Prostate gland (tissue), 2 donors: ENCODE measurements around the gene TMEM143. TPM values are rescaled to one million over a fixed set of nuclear protein-coding genes. Genes with fewer than 3 reads are reported as not detected.

Source experiments
- DNase-seq: peaks from one replicate; pipeline ENCODE4 v3.0.0-alpha.2; 2019; ENCODE audit warnings: low spot score
- H3K27ac ChIP-seq, 2 donors: fragments of 200-600 bp; sonication (generic); 2 replicates each; pipeline ENCODE4 v1.5.1; 2017 to 2019
- H3K27me3 ChIP-seq: fragments of 200-600 bp; sonication (generic); replicated peaks from 2 replicates; pipeline ENCODE4 v1.5.1; 2019; ENCODE audit not compliant: insufficient read depth
- H3K36me3 ChIP-seq, 2 donors: fragments of 200-600 bp; sonication (generic); 1 replicate in 1 of 2; 2 replicates in 1 of 2; pipeline versions ENCODE4 v1.5.1 to v1.8.1; 2017 to 2019
- H3K4me1 ChIP-seq: fragments of 200-600 bp; sonication (generic); replicated peaks from 2 replicates; pipeline ENCODE4 v1.5.1; 2019
- H3K4me3 ChIP-seq, 2 donors: fragments of 200-600 bp; sonication (generic); 2 replicates each; pipeline ENCODE4 v1.5.1; 2017 to 2019
- H3K9me3 ChIP-seq: fragments of 200-600 bp; sonication (generic); 2 replicates; pipeline ENCODE4 v1.5.1; 2017
- CTCF ChIP-seq, 4 experiments: fragments of 200-600 bp in 2 of 4; fragments of 450-650 bp in 2 of 4; sonication (generic) in 2 of 4; IDR thresholded peaks; 1 replicate in 3 of 4; 2 replicates in 1 of 4; pipeline ENCODE4 v1.5.1; 2016 to 2019; ENCODE audit warnings: antibody characterized with exemption in 4 of 4, mild to moderate bottlenecking in 2 of 4, moderate library complexity in 2 of 4
- POLR2A ChIP-seq: fragments of 450-650 bp; IDR thresholded peaks from one replicate; pipeline ENCODE4 v1.6.1; 2016; ENCODE audit warnings: antibody characterized with exemption, mild to moderate bottlenecking
- POLR2AphosphoS5 ChIP-seq: sonication (generic); formaldehyde crosslinking; IDR thresholded peaks from one replicate; pipeline ENCODE4 v1.6.1; 2017; ENCODE audit warnings: antibody characterized with exemption
- WGBS: methylation state at CpG from one replicate; pipeline ENCODE4 v1.1.5; 2018; 5-methylcytosine and 5-hydroxymethylcytosine counted together
- intact Hi-C: fragments of 100-400 bp; cut with DNase I; formaldehyde crosslinking; loops from one replicate; pipeline ENCODE4 v1.14.2; 2022
- total RNA-seq, 2 donors: library from RNA; depleted of rRNA; stranded (reverse); fragments of >200 nt; gene quantifications; one replicate each; pipeline ENCODE4 v1.1.0, GENCODE V29; 2016

TMEM143 gene
- total RNA-seq, 2 donors from 2014 or later, result 4.6 to 14.9 TPM

GRCh38 chr19:48359123-48359522 is 4.6 kb downstream of the TMEM143 start:
- 97% methylated on average over 5 of the region's 5 CpGs for WGBS
- no peak for DNase-seq
- no peak overlapping the region for H3K4me3 ChIP-seq
- TF ChIP-seq POLR2AphosphoS5, result no peak
- TF ChIP-seq POLR2A, result no peak
- no peak for TF ChIP-seq CTCF (IDR thresholded peaks at IDR 0.05)
- no peaks in the 10 kb centered on the region for H3K4me1 ChIP-seq
- H3K9me3 ChIP-seq, result no peaks in the 10 kb centered on the region
- H3K36me3 ChIP-seq, result no peaks in the 10 kb centered on the region
- no peaks in the 10 kb centered on the region for H3K27me3 ChIP-seq
- intact Hi-C loops, result no loop called here
- H3K27ac ChIP-seq, result no peak overlapping the region

- Histone ChIP-seq H3K36me3 (no peaks in the 10 kb centered on the region), H3K4me1 (no peaks in the 10 kb centered on the region), H3K4me3 (no peak overlapping the region), H3K27ac (no peak overlapping the region), H3K9me3 (no peaks in the 10 kb centered on the region), H3K27me3 (no peaks in the 10 kb centered on the region)
- TF ChIP-seq CTCF (IDR thresholded peaks at IDR 0.05) (no peak), POLR2A (no peak), POLR2AphosphoS5 (no peak)
- 86% methylated on average over 12 of the region's 12 CpGs for WGBS
- DNase-seq, result no peak
- intact Hi-C loops, result no loop called here
These were observed 8.3 kb downstream of the TMEM143 start for GRCh38 chr19:48355365-48355954.

- H3K4me3 ChIP-seq, result no peak overlapping the region
- H3K36me3 ChIP-seq, result no peaks in the 10 kb centered on the region
- no peak overlapping the region for H3K27ac ChIP-seq
- WGBS, result 86% methylated on average over 15 of the region's 15 CpGs
- intact Hi-C loops, result no loop called here
- DNase-seq, result no peak
- H3K4me1 ChIP-seq, result no peaks in the 10 kb centered on the region
- no peaks in the 10 kb centered on the region for H3K9me3 ChIP-seq
- TF ChIP-seq POLR2A (no peak), POLR2AphosphoS5 (no peak), CTCF (IDR thresholded peaks at IDR 0.05) (no peak)
- no peaks in the 10 kb centered on the region for H3K27me3 ChIP-seq
These were observed 9.3 kb downstream of the TMEM143 start for GRCh38 chr19:48354332-48354992.

- no peaks in the 10 kb centered on the region for H3K4me1 ChIP-seq
- H3K9me3 ChIP-seq, result no peaks in the 10 kb centered on the region
- TF ChIP-seq POLR2A, result no peak
- DNase-seq, result no peak
- H3K4me3 ChIP-seq, result no peak overlapping the region
- WGBS, result 88% methylated on average over 5 of the region's 5 CpGs
- intact Hi-C loops, result no loop called here
- H3K27me3 ChIP-seq, result no peaks in the 10 kb centered on the region
- no peaks in the 10 kb centered on the region for H3K36me3 ChIP-seq
- no peak overlapping the region for H3K27ac ChIP-seq
These were observed 10.1 kb downstream of the TMEM143 start for GRCh38 chr19:48353677-48354076.

- Histone ChIP-seq H3K27me3 (no peaks in the 10 kb centered on the region), H3K9me3 (no peaks in the 10 kb centered on the region), H3K4me3 (no peak overlapping the region), H3K36me3 (no peaks in the 10 kb centered on the region), H3K4me1 (no peaks in the 10 kb centered on the region), H3K27ac (no peak overlapping the region)
- peak; percentile 48 for DNase-seq
- intact Hi-C loops, result no loop called here
- 49% methylated on average over 8 of the region's 8 CpGs for WGBS
- TF ChIP-seq CTCF (IDR thresholded peaks at IDR 0.05) (peak; percentile 30 to 68 (median 58)), POLR2A (no peak), POLR2AphosphoS5 (peak; percentile 16)
These were observed 12.4 kb downstream of the TMEM143 start for GRCh38 chr19:48351341-48351752.
